Natural killer cell (primary cell): ENCODE measurements around the gene LAG3. TPM values are rescaled to one million over a fixed set of nuclear protein-coding genes. Genes with fewer than 3 reads are reported as not detected.

ENCODE experiments used
- ATAC-seq, 3 donors: fragments of 150-1000 bp in 2 of 3; fragments of 200-7000 bp in 1 of 3; cut with Tn5 transposase; 1 replicate in 1 of 3; 2 replicates in 2 of 3; pipeline ENCODE4 v1.10.0; 2021; ENCODE audit warnings: mild to moderate bottlenecking in 2 of 3, moderate library complexity in 2 of 3
- DNase-seq, 2 donors: peaks; one replicate each; pipeline versions ENCODE4 v3.0.0 to v3.0.0-alpha.2; 2013 to 2021; ENCODE audit warnings: mixed read lengths in 1 of 2
- H3K27ac ChIP-seq: one replicate; pipeline ENCODE4 v1.5.1; 2013; ENCODE audit warnings: mild to moderate bottlenecking, low read length
- H3K27me3 ChIP-seq: one replicate; pipeline ENCODE4 v1.6.1; 2013; ENCODE audit warnings: low read length; ENCODE audit not compliant: control insufficient read depth, insufficient read depth
- H3K36me3 ChIP-seq: one replicate; pipeline ENCODE4 v1.6.1; 2013; ENCODE audit warnings: low read length; ENCODE audit not compliant: control insufficient read depth, insufficient read depth
- H3K4me1 ChIP-seq: one replicate; pipeline ENCODE4 v1.6.1; 2013; ENCODE audit warnings: low read length; ENCODE audit not compliant: control insufficient read depth, insufficient read depth
- H3K4me3 ChIP-seq: one replicate; pipeline ENCODE4 v1.5.1; 2013; ENCODE audit warnings: low read length
- H3K9me3 ChIP-seq: one replicate; pipeline ENCODE4 v1.6.1; 2013; ENCODE audit warnings: low read length; ENCODE audit not compliant: control insufficient read depth, insufficient read depth
- H3K27ac Mint-ChIP-seq, 2 donors: one replicate each; pipeline ENCODE4 v1.8.0; 2022; ENCODE audit warnings: mild to moderate bottlenecking in 2 of 2, mixed read lengths in 2 of 2, moderate library complexity in 1 of 2
- H3K27me3 Mint-ChIP-seq, 2 donors: one replicate each; pipeline ENCODE4 v1.8.0; 2022; ENCODE audit warnings: low read depth in 2 of 2, mixed read lengths in 2 of 2
- H3K36me3 Mint-ChIP-seq: one replicate; pipeline ENCODE4 v1.8.0; 2022; ENCODE audit warnings: mixed read lengths
- H3K4me1 Mint-ChIP-seq, 2 donors: one replicate each; pipeline ENCODE4 v1.8.0; 2022; ENCODE audit warnings: mixed read lengths in 2 of 2
- H3K4me3 Mint-ChIP-seq: one replicate; pipeline ENCODE4 v1.8.0; 2022; ENCODE audit warnings: mild to moderate bottlenecking, moderate library complexity, mixed read lengths
- H3K9me3 Mint-ChIP-seq, 2 donors: one replicate each; pipeline ENCODE4 v1.8.0; 2022; ENCODE audit warnings: mixed read lengths in 2 of 2
- CTCF ChIP-seq: fragments of 200-600 bp; IDR thresholded peaks from one replicate; pipeline ENCODE4 v1.8.0; 2022; ENCODE audit warnings: antibody characterized with exemption
- WGBS: methylation state at CpG from one replicate; pipeline ENCODE4 v1.1.7; 2013; ENCODE audit warnings: missing lambda C conversion rate; ENCODE audit not compliant: insufficient coverage; 5-methylcytosine and 5-hydroxymethylcytosine counted together
- intact Hi-C: fragments of 100-400 bp; cut with micrococcal nuclease; formaldehyde crosslinking; loops from one replicate; pipeline ENCODE4 v1.14.2; 2022
- total RNA-seq, 4 donors: library from RNA; stranded (reverse); fragments of 120-200 nt in 1 of 4; gene quantifications; one replicate each; pipeline versions ENCODE4 v1.2.3 to v1.2.4, GENCODE V29; 2013 to 2022

The LAG3 gene
- total RNA-seq, 3 donors from 2014 or later (not counting 1 experiment from before 2014, with no cell fraction given) = 0.36 to 7.6 (median 0.78) TPM

- no peak for DNase-seq
- H3K36me3 Mint-ChIP-seq = no peaks in the 10 kb centered on the region
- H3K27ac Mint-ChIP-seq = no peak overlapping the region
- H3K9me3 Mint-ChIP-seq = no peaks in the 10 kb centered on the region
- intact Hi-C loops = loop anchor here (5.0 kb wide), 1 partner anchor 73 kb away; the partner anchor contains the start of gene MLF2
- TF ChIP-seq CTCF = no peak
- Histone ChIP-seq H3K4me1 (peaks cover 33% of the 10 kb centered on the region), H3K36me3 (no peaks in the 10 kb centered on the region), H3K27ac (no peak overlapping the region), H3K4me3 (no peak overlapping the region), H3K9me3 (no peaks in the 10 kb centered on the region), H3K27me3 (peaks cover 51% of the 10 kb centered on the region)
- no peak overlapping the region for H3K4me3 Mint-ChIP-seq
- 79% methylated on average over 11 of the region's 12 CpGs for WGBS
- peaks cover 50 to 71% of the 10 kb centered on the region in 2 donors for H3K27me3 Mint-ChIP-seq
- ATAC-seq = no peak
- H3K4me1 Mint-ChIP-seq = peaks cover 20 to 39% of the 10 kb centered on the region in 2 donors
Observed at GRCh38 chr12:6824901-6825381, 52.6 kb downstream of the LAG3 start.

GRCh38 chr12:6825398-6826124, 53.2 kb downstream of the LAG3 start:
- Mint-ChIP-seq H3K9me3 (no peaks in the 10 kb centered on the region), H3K27me3 (peaks cover 55 to 73% of the 10 kb centered on the region in 2 donors), H3K36me3 (no peaks in the 10 kb centered on the region), H3K4me1 (peaks cover 20 to 39% of the 10 kb centered on the region in 2 donors), H3K27ac (no peak overlapping the region), H3K4me3 (peak overlapping the region; percentile 31)
- Histone ChIP-seq H3K9me3 (no peaks in the 10 kb centered on the region), H3K27me3 (peaks cover 52% of the 10 kb centered on the region), H3K27ac (no peak overlapping the region), H3K4me3 (no peak overlapping the region), H3K4me1 (peaks cover 33% of the 10 kb centered on the region), H3K36me3 (no peaks in the 10 kb centered on the region)
- WGBS = 19% methylated on average over 18 of the region's 19 CpGs
- DNase-seq (peak; percentile 60 to 88), ATAC-seq (peak; percentile 57 to 72 (median 67))
- TF ChIP-seq CTCF = peak; percentile 64
- intact Hi-C loops = loop anchor here (5.0 kb wide), 1 partner anchor 73 kb away; the partner anchor contains the start of gene MLF2

- Histone ChIP-seq H3K9me3 (no peaks in the 10 kb centered on the region), H3K4me1 (peaks cover 30% of the 10 kb centered on the region), H3K27ac (no peak overlapping the region), H3K27me3 (peaks cover 52% of the 10 kb centered on the region), H3K36me3 (no peaks in the 10 kb centered on the region), H3K4me3 (no peak overlapping the region)
- intact Hi-C loops = loop anchor here (5.0 kb wide), 1 partner anchor 74 kb away; the partner anchor contains the start of gene MLF2
- Mint-ChIP-seq H3K9me3 (no peaks in the 10 kb centered on the region), H3K27ac (no peak overlapping the region), H3K36me3 (no peaks in the 10 kb centered on the region), H3K4me3 (peak overlapping the region; percentile 31), H3K27me3 (peaks cover 62 to 73% of the 10 kb centered on the region in 2 donors), H3K4me1 (peaks cover 20 to 39% of the 10 kb centered on the region in 2 donors)
- DNase-seq (no peak), ATAC-seq (no peak)
- no peak for TF ChIP-seq CTCF
- WGBS = 89% methylated on average over 17 of the region's 17 CpGs
Observed at GRCh38 chr12:6826125-6826733, 53.9 kb downstream of the LAG3 start.
